ENCODE measurements around the gene FSIP1. TPM values are rescaled to one million over a fixed set of nuclear protein-coding genes. Genes with fewer than 3 reads are reported as not detected.

FSIP1 gene
- total and polyA plus RNA-seq, 2 donors from 2014 or later, result 0.75 to 2.4 TPM

DNA sequence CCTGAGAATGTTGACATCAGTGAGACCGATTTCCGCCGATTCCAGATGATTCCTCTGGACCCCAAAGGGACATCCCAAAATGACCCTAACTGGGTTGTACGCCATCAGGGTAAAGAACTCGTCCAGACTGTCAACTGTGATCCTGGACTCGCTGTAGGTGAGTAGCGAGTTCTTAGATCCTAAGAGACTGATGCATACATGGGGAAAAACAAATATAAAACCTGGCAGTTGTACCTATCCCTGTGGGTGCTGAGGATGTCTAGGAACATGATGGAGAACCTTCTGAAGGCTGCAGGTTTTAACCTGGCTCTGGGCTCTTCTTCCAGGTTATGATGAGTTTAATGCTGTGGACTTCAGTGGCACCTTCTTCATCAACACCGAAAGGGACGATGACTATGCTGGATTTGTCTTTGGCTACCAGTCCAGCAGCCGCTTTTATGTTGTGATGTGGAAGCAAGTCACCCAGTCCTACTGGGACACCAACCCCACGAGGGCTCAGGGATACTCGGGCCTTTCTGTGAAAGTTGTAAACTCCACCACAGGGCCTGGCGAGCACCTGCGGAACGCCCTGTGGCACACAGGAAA lies 189.5 kb downstream of the FSIP1 start:
- intact Hi-C loops (cut with DNase I), result no loop called here
- Histone ChIP-seq H3K27me3 (ENCODE audit: control insufficient read depth, insufficient read depth, low read length) (no peaks in the 10 kb centered on the region), H3K9ac (ENCODE audit: low read length in 3 of 3) (no peak overlapping the region), H3K4me3 (ENCODE audit: low read length in 3 of 3) (no peak overlapping the region), H3K4me1 (ENCODE audit: control insufficient read depth in 2 of 3, insufficient read depth in 2 of 3, low read depth in 1 of 3, low read length in 3 of 3) (peaks cover 3 to 20% (median 19%) of the 10 kb centered on the region in 3 donors), H3K27ac (ENCODE audit: low read depth in 2 of 2, low read length in 2 of 2) (no peak overlapping the region), H3K36me3 (ENCODE audit: control insufficient read depth in 2 of 3, insufficient read depth in 3 of 3, low read length in 3 of 3) (peaks cover 50 to 71% (median 53%) of the 10 kb centered on the region in 3 donors), H3K9me3 (ENCODE audit: control insufficient read depth in 2 of 3, insufficient read depth in 1 of 3, low read length in 3 of 3) (no peaks in the 10 kb centered on the region)
- TF ChIP-seq, protein P1, sequence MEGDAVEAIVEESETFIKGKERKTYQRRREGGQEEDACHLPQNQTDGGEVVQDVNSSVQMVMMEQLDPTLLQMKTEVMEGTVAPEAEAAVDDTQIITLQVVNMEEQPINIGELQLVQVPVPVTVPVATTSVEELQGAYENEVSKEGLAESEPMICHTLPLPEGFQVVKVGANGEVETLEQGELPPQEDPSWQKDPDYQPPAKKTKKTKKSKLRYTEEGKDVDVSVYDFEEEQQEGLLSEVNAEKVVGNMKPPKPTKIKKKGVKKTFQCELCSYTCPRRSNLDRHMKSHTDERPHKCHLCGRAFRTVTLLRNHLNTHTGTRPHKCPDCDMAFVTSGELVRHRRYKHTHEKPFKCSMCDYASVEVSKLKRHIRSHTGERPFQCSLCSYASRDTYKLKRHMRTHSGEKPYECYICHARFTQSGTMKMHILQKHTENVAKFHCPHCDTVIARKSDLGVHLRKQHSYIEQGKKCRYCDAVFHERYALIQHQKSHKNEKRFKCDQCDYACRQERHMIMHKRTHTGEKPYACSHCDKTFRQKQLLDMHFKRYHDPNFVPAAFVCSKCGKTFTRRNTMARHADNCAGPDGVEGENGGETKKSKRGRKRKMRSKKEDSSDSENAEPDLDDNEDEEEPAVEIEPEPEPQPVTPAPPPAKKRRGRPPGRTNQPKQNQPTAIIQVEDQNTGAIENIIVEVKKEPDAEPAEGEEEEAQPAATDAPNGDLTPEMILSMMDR (IDR thresholded peaks at IDR 0.05; ENCODE audit: borderline replicate concordance, extremely low read depth, insufficient read depth), result no peak
- DNase-seq (no peak), FAIRE-seq (no peak)

DNA sequence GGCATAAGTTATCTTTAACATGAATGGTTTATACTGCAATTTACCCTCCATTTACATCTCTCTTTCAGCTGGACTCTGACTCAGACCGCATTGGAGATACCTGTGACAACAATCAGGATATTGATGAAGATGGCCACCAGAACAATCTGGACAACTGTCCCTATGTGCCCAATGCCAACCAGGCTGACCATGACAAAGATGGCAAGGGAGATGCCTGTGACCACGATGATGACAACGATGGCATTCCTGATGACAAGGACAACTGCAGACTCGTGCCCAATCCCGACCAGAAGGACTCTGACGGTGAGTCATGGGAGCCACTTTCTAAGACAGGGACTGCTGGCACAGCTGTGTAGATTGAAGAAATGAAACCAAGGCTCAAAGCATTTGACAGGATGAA lies 190.1 kb downstream of the FSIP1 start:
- no peak for FAIRE-seq

GRCh38 chr15:39591896-39592315 lies 190.7 kb downstream of the FSIP1 start:
- intact Hi-C loops (cut with DNase I), result no loop called here
- Histone ChIP-seq H3K36me3 (ENCODE audit: control insufficient read depth in 2 of 3, insufficient read depth in 3 of 3, low read length in 3 of 3) (peaks cover 56 to 83% (median 59%) of the 10 kb centered on the region in 3 donors), H3K9ac (ENCODE audit: low read length in 3 of 3) (no peak overlapping the region), H3K4me3 (ENCODE audit: low read length in 3 of 3) (no peak overlapping the region), H3K4me1 (ENCODE audit: control insufficient read depth in 2 of 3, insufficient read depth in 2 of 3, low read depth in 1 of 3, low read length in 3 of 3) (peaks cover 3 to 32% (median 29%) of the 10 kb centered on the region in 3 donors), H3K27ac (ENCODE audit: low read depth in 2 of 2, low read length in 2 of 2) (no peak overlapping the region), H3K9me3 (ENCODE audit: control insufficient read depth in 2 of 3, insufficient read depth in 1 of 3, low read length in 3 of 3) (no peaks in the 10 kb centered on the region), H3K27me3 (ENCODE audit: control insufficient read depth, insufficient read depth, low read length) (no peaks in the 10 kb centered on the region)
- FAIRE-seq, result no peak
- no peak for DNase-seq
- TF ChIP-seq, protein P1 (IDR thresholded peaks at IDR 0.05; ENCODE audit: borderline replicate concordance, extremely low read depth, insufficient read depth), result no peak

More for the DNA sequence above, 190.1 kb downstream of the FSIP1 start:
- TF ChIP-seq, protein P1 (IDR thresholded peaks at IDR 0.05; ENCODE audit: borderline replicate concordance, extremely low read depth, insufficient read depth), result no peak
- Histone ChIP-seq H3K9me3 (ENCODE audit: control insufficient read depth in 2 of 3, insufficient read depth in 1 of 3, low read length in 3 of 3) (no peaks in the 10 kb centered on the region), H3K9ac (ENCODE audit: low read length in 3 of 3) (no peak overlapping the region), H3K27ac (ENCODE audit: low read depth in 2 of 2, low read length in 2 of 2) (no peak overlapping the region), H3K27me3 (ENCODE audit: control insufficient read depth, insufficient read depth, low read length) (no peaks in the 10 kb centered on the region), H3K4me1 (ENCODE audit: control insufficient read depth in 2 of 3, insufficient read depth in 2 of 3, low read depth in 1 of 3, low read length in 3 of 3) (peaks cover 3 to 26% (median 25%) of the 10 kb centered on the region in 3 donors), H3K36me3 (ENCODE audit: control insufficient read depth in 2 of 3, insufficient read depth in 3 of 3, low read length in 3 of 3) (peaks cover 54 to 77% (median 56%) of the 10 kb centered on the region in 3 donors), H3K4me3 (ENCODE audit: low read length in 3 of 3) (no peak overlapping the region)
- DNase-seq, result no peak
- intact Hi-C loops (cut with DNase I), result no loop called here
